GM19328 (cell line): ENCODE data around the gene CNDP2.
"Not testable (repeated sequence)": the region's sequence is repeated elsewhere in the genome, so short reads cannot be mapped to it uniquely, and the experiment has no call there.

Experiments used
- ATAC-seq: cut with Tn5 transposase; IDR thresholded peaks from one replicate; pipeline ENCODE4 v1.9.1; 2021; ENCODE audit warnings: mild to moderate bottlenecking, moderate library complexity; ENCODE audit not compliant: unreplicated experiment

The CNDP2 gene

GRCh38 chr18:74499633-74500032 lies 3.5 kb downstream of the CNDP2 start:
- ATAC-seq = peak; percentile 25

DNA sequence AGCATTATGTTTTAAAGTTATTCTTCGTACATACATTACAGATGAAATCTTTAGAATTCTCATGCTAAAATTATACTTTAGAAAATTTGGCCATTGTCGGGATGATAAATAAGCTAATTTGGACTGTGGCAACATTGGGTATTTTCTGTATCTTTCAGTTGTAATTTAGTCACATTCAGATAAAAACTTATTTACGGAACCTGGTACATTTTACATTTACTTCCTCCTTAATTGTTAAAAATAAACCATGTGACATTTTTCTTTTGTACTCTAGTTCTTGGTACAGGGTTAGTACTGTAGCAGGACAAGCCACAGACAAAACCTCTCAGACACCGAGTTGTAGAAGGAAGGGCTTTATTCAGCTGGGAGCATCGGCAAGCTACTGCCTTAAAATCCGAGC lies 4.2 kb downstream of the CNDP2 start:
- ATAC-seq = no peak

GRCh38 chr18:74500774-74501173 lies 4.6 kb downstream of the CNDP2 start:
- not testable (repeated sequence) for ATAC-seq

- no peak for ATAC-seq
Measured at GRCh38 chr18:74501386-74501785, 5.2 kb downstream of the CNDP2 start.

- no peak for ATAC-seq
Measured at GRCh38 chr18:74503137-74503536, 7.0 kb downstream of the CNDP2 start.

DNA sequence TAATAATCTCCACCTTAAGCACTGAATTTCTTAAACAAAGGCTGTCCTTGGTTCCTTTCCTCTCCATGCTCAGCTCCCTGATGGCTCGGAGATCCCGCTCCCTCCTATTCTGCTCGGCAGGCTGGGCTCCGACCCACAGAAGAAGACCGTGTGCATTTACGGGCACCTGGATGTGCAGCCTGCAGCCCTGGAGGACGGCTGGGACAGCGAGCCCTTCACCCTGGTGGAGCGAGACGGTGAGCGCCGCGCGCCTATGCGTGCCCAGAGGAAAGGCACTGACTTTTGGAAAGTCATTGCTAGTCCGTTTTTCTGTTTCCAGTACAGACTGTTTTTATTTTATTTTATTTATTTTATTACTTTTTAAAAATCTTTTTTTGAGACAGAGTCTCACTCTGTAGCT lies 9.6 kb downstream of the CNDP2 start:
- no peak for ATAC-seq

- ATAC-seq = no peak
Measured at GRCh38 chr18:74506448-74507084, 10.4 kb downstream of the CNDP2 start.

- no peak for ATAC-seq
Measured at GRCh38 chr18:74507097-74507881, 11.1 kb downstream of the CNDP2 start.

DNA sequence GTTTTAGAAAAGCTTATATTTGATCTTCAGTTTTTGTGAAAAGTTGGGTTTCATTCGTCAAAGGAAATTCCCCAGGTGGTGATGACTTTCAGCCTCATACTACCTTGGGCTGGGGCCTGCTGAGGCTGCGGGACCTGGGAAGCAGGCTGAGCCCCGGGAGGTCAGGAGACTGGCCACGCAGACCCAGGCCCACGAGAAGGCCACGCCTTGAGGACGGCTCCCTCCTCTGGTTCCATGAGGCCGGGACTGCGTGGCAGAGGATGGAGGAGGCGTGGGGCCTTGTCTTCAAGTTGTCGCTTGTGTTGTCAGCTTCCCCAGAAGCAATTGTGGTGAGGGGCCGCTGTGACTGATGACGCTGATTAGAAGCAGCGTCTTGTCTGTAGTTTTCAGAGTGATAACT lies 11.8 kb downstream of the CNDP2 start:
- no peak for ATAC-seq

DNA sequence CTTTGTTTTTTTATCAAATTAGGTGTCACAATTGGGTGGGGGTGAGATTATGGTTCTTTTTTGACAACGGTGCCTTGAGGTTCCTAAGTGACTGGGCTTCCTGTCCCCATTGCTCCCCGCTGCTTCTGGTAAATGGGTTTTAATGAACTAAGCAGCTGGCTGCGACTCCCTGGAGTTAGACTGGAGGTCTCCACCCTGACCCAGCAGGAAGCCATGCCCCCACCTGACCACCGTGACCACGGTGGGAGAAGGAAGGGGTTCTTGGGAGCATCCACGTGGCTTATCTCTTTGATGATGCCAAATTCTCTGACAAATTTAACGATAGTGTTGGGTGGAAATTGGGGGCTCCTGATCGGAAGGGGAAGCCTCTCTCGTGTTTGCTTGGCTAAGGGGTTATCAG lies 12.2 kb downstream of the CNDP2 start:
- no peak for ATAC-seq

DNA sequence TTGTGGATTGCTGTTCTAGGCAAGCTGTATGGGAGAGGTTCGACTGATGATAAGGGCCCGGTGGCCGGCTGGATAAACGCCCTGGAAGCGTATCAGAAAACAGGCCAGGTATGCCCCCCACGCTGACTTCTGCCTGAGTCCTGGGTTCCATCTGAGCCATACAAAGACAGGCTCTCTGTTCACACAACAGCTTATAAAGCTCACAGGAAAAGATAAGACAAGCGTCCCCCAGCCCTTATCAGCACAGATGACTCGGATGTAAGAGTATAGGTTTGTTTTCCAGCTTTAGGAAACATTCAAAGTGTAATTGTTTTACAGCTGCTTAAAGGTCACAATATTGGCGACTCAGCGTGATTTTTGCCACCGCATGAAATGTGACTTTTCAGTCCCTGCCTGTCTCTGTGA lies 12.7 kb downstream of the CNDP2 start:
- ATAC-seq = no peak

DNA sequence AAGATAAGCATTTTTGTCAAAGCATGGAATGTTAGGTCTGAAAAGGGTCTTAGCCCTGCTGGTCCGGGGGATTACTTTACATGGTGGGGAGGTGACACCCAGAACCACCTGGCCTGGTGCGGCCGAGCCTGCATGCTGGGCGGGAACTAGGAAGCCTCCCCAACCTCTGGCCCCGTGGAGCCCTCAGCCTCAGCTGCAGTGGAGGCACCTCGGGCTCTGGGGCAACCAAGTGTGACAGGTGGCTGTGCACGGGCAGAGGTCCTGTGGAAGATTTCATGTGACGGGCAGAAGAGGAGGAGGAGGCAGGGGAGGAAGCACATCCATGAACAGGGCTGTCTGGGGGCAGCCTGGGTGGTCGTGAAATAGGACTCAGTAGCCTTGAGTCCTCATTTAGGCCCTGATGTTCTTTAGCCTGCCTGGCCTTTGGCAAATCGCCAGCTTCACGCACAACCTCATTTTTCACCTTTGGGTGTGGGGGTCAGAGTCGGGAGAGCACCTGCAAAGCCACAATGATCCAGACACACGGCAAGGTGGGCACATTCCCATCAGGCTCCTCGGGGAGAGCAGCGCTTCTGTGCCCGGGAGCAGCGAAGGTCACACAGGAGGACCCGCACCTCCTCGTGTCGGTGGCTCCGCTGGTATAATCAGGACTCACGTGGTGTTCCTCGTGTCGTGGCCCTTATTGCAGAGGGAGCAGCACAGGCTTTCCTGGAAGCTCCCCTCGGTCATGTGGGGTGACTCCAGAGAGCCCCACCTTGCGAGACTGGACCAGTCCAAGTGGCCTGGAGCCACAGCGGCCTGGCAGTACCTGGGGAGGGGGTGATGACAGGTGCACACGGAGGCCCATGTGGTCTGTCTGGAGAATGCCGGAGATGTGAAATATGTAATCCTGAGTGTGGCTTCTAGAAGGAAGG lies 13.9 kb downstream of the CNDP2 start:
- no peak for ATAC-seq

DNA sequence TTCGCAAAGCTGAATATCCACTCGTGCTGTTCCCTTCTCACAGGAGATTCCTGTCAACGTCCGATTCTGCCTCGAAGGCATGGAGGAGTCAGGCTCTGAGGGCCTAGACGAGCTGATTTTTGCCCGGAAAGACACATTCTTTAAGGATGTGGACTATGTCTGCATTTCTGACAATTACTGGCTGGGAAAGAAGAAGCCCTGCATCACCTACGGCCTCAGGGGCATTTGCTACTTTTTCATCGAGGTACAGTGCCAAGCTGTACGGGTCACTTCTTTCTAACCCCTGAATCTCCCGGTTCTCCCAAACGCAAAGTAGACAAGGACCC lies 14.6 kb downstream of the CNDP2 start:
- ATAC-seq = no peak

DNA sequence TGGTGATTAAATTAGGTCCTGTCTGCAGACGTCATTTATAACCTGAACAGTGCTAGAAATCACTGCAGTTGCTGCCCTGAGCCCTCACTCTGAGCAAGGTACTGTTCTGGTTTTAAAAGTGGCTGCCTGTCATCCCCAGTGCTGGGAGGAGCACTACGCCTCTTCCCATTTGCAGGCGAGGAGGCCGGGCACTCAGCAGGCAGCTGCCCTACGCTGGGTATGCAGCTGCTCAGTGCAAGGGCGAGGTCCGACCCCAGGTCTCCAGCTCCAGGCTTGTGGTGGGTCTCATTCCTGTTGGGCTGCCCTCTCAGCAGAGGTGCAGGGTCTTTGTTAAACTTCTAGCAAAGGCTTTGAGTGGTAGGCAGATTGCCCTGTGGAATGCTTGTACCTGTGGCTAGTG lies 15.7 kb downstream of the CNDP2 start:
- no peak for ATAC-seq

DNA sequence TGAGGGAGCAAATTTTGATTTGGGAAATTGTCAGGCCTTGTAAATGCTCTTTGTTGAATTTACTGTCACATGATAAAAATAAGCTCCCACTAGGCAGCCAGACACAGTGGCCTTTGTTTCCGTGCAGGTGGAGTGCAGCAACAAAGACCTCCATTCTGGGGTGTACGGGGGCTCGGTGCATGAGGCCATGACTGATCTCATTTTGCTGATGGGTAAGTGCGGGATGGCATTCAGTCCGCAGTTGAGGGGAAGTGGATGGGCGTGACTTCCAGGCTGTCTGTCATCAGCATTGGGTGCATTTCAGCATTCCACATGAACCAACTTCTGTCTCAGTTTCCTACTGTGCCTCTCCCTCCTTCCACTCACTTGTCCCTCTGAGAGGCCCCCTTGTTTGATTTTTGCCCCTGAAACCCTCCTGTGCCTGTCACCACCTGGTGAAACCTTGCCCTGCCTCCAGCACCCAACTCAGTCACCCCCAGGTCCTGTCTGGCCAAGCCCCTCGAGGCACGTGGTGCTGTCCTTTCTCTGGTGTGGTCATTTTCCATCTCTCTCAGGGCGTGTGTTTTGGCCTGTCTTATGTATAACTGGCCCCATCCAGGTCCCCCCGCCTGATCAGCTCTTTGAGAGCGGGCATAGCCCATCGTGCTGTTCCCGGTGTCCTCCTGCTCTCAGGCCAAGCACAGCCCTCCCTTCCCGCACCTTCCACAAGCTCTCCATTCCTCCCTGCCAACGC lies 16.3 kb downstream of the CNDP2 start:
- ATAC-seq = no peak

DNA sequence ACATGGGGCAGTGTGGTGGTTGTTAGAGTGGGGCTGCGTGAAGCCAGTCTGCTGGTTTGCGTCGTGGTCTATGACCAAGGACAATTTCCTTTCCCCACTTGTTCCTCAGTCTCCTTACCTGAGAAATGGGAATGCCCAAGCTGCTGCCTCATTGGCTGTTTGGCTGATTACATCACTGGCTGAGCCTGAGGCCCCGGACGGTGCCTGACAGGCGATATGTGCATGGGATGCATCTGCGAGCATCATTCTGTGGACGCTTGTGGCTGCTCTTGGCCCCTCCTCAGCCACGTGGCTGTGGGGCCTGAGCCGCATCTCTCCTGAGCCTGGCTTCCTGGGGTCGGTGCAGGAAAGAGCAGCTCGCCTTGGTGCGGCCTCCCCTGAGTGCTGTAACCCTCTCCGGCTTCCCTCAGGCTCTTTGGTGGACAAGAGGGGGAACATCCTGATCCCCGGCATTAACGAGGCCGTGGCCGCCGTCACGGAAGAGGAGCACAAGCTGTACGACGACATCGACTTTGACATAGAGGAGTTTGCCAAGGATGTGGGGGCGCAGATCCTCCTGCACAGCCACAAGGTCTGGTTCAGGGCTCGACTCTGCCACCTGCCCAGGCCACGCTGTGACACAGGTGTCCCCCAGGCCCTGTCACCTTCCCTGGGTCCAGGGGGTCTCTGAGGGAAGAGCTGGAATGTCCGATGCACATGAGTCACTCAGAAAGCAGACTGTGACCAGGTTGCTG lies 17.2 kb downstream of the CNDP2 start:
- no peak for ATAC-seq

DNA sequence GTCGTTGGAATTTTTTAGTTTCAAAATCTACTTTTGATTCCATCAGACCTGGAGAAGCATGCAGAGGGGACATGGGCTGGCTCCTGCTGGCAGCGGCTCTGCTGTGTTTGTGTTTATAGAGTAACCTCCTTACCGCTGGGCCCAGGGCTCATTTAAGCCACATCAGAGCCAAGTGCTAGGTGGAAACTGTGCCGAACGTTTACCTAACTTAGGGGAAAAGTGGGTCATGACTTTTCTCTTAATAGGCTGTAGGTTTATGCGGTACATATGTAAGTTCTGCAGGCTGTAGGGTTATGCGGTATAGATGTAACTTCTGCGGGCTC lies 17.7 kb downstream of the CNDP2 start:
- ATAC-seq = no peak

- no peak for ATAC-seq
Measured at GRCh38 chr18:74514860-74515495, 18.8 kb downstream of the CNDP2 start.

GRCh38 chr18:74515620-74516231 lies 19.6 kb downstream of the CNDP2 start:
- ATAC-seq = no peak
